Superior temporal gyrus (tissue), 1 donor: ENCODE data around the gene BUD23.
"Not testable (repeated sequence)": the region's sequence is repeated elsewhere in the genome, so short reads cannot be mapped to it uniquely, and the experiment has no call there.

Experiments
- DNase-seq: peaks from one replicate; pipeline ENCODE4 v3.0.0-alpha.2; 2016; ENCODE audit errors: extremely low spot score

The BUD23 gene, protein sequence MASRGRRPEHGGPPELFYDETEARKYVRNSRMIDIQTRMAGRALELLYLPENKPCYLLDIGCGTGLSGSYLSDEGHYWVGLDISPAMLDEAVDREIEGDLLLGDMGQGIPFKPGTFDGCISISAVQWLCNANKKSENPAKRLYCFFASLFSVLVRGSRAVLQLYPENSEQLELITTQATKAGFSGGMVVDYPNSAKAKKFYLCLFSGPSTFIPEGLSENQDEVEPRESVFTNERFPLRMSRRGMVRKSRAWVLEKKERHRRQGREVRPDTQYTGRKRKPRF

GRCh38 chr7:73683056-73683787, at the start of gene BUD23, which contains the start of gene DNAJC30:
Gene BUD23 (plus strand): TSS chr7:73683597. CDS start chr7:73683626, 29 bp downstream.
Gene DNAJC30 (minus strand): TSS chr7:73683453. CDS start chr7:73683423, 30 bp downstream.
- peak; percentile 92 for DNase-seq

DNA sequence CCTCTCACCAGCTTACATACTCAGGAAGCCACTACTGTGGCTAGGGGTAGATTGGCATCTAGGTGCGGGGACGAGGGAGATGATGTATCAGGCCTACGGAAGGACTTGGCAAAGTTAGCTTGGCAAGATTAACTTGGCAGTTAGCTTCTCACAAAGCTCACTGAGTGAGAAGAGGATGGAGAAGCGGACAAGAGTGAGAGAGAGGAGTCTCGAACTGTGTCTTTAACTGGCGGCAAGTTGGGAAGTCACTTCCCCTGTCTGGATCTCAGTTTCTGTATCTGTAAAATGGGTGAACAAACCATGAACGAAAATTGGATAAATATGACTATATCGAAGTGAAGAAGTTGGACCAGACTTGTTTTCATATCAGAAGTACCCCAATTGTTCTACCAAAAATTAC, 49.6 kb upstream of the BUD23 start:
- DNase-seq, result no peak

DNA sequence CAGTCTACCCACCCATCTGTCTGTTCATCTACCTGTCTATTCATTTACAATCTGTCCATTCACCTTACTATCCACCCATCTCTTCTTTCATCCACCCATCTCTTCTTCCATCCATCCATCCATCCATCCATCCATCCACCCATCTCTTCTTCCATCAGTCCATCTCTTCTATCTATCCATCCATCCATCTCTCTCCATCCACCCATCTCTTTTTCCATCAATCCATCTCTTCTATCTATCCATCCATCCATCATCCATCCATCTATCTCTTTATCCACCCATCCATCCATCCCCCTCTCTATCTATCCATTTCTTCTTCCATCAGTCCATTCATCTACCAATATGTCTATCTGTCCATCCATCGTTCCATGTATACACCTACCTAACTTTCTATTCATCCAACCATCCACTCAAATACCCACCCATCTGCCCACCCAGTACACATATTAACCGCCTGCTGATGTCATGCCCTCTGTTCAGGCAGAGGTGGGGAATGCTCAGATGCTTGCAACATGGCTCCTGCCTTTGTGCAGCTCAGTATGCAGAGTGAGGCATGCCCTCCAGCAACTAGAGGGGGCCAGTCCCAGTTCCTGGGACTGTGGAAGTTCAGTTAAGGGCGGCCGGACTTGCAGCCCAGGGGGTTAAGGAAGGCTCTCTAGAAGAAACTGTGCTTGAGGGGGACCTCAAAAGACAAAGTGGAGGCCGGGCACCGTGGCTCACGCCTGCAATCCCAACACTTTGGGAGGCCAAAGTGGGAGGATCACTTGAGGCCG, 47.8 kb upstream of the BUD23 start:
- no peak for DNase-seq

DNA sequence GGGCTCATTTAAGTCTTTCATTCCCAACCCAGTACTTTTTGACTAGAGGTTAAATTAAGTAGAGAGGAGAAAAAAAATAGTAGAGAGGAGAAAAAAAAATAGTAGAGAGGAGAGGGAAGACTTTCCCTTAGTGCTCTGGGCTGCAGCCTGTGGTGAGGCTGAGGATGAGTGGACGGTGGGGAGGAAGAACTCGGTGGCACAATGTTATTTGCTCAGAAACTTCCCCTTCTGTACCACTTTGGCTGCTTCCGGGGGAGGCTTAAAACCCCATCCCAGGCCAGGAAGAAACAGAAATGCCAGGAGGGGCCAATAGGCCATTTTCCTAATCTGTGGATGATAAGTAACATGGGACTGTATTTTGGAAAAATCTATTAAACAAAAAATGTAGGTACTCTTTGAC, 44.5 kb upstream of the BUD23 start:
- DNase-seq, result no peak

GRCh38 chr7:73642834-73643233, 40.6 kb upstream of the BUD23 start:
- no peak for DNase-seq

- DNase-seq, result no peak
Measured at GRCh38 chr7:73644688-73645286, 38.6 kb upstream of the BUD23 start.

DNA sequence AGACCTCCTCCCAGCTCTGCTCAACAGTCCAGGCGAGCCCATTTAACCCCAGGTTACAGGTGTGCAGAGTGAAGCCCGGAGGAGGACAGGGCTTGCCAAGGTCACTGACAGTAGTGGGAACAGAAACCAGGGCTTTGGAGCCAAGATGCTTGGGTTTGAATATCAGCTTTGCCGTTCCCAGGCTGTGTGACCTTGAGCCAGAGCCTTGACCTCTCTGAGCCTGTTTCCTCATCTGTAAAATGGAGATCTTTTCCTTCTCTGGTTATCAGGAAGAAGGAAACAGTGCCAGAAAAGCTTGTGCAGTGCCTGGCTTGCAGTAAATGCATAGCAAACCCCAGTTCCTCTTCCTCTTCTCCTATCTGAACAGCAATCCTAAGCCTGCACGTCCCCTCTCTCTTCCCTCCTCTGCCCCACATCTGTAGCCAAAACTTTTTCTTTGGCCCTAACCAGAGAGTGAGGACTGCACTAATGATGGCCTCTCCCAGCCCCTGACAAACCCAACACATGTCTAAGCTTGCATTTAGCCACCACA, 37.7 kb upstream of the BUD23 start:
- DNase-seq, result no peak

DNA sequence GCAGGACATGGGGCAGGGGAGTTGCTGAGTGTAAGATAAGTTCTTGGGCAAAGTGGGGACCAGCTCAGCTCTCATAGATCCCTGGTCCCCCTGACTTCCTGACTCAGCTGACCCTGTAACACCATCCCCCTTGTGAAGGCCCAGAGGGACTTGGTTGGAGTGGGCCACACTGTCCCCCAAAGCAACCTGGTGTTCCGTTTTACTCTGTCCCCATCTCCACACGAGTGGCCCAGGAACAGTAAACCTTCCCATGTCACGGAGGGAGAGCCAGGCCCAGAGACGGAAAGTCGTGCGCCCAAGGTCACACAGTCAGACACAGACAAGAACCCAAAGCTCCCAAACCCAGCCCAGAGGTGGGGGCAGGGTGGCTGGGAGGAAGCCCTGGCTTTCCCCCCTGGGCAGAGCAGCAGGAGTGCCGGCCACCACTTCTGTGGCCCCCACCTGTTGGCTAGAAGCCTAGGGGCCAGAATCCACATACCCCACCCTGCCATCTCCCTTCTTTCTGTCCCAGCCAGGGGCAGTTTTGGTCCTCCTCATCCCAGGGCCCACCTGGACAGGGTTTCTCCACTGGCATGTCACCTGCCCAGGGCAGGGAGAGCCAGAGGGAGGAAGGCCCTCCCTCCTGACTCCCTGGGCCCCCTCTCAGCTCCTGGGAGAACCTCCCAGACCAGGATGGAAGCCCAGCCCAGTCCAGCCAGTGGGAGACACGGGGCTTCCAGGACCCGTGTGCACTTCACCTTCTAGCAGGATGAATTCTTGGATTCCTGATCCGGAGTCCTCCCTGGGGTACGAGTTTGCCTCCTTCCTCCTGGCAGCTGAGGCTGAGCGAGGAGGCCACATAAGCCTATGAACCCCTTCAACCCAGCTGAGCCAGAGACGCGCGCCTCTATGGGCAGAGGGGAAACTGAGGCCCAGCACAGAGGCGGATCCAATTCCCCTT, 36.3 kb upstream of the BUD23 start:
- no peak for DNase-seq

DNA sequence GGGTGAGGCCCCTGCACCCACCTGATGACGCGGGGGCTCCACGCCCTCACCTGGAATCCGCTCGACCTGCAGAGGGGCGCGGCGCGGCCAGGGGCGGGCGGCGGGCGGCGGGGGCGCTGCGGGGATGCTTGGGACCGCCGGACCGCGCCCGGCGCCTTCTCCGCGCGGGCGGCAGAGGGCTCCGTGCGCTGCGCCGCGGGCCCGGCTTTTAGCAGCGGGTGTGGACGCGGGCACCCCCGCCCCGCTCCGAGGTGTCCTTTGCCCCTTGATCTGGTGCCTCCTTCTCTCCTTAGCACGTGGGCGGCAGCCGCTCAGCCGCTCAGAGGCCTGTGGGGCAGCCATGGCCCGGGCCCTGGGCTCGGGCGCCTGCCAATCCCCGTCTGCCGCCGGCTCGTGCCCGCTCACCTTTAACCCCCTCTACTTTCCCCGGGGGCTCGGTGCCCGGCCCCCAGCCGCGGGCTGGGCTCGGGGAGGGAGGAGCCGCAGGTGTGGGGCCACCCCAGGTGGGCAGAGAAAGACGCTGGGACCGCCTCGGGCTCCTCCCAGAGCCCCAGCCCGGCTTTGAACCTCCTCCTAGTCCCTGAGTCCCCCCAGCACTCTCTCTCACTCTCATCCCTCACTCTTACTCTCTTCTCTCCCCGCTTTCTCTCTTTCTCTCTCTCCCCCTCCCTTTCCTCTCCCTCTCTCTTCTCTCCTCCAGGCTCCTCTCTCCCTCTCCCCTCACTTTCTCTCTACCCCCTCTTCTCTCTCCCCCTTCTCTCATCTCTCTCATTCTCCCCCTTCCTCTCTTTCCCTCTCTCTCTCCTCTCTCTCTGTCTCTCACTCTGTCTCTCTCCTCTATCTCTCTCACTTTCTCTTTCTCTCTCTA, 35.4 kb upstream of the BUD23 start:
- no peak for DNase-seq

DNA sequence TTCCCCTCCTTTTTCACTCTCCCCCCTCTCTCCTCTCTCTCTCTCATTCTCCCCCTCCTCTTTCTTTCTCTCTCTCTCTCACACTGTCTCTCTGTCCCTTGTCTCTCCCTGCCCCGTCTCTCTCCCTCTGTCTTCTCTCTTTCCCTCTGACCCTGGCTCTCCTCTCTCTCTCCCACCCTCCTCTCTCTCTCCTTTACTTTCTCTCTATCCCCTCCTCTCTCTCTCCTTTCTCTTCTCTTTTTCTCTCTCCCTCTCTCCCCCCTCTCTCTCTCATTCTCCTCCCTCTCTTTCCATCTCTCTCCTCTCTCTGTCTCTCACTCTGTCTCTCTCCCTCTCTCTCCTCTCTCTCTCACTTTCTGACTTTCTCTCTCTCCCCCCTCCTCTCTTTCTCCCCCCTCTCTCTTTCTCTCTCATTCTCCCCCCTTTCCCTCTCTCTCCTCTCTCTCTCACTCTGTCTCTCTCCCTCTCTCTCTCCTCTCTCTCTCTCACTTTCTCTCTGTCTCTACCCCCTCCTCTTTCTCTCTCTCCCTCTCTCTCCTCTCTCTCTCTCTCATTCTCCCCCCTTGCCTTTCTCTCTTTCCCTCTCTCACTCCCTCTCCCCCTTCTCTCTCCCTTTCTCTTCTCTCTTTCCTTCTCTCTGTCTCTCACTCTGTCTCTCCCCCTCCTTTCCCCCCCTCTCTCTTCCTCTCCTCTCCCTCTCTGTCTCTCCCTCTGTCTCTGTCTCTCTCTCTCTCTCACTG, 34.6 kb upstream of the BUD23 start:
- DNase-seq, result no peak

DNA sequence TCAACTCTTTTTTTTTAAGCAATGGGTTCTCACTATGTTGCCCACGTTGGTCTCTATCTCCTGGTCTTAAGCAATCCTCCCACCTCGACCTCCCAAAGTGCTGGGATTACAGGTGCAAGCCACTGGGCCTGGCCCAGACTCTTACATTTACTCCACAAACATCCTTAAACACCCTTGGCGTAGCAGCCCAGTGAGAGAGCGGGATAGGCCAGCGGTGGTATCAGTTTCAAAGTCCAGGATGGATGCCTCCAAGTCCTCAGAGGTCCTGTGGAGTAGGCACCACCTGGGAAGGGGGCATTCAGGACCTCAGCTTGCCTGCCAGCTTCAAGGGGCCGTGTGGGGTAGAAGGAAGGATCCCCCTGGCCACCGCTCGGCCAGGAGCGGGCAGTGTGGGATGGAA, 33.8 kb upstream of the BUD23 start:
- DNase-seq, result no peak

DNA sequence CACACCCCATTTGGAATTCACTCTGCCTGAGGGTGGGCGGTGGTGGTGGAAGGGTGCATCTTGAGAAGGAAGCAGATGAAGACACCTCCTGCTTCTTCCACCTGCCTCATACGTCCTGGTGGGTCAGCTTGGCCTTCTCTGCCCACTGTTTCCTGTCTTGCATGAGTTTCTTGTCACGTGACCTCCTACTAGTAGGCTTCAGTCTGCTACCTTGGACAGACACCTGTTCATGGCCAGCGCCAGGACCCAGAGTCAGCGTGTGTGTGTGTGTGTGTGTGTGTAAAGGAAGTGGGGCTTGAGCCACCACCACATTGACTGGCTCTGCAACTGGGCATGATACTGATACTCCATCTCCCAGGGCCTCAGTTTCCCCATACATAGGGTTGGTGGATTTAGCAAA, 32.9 kb upstream of the BUD23 start:
- no peak for DNase-seq

- no peak for DNase-seq
Measured at GRCh38 chr7:73652541-73652949, 30.9 kb upstream of the BUD23 start.

- DNase-seq, result not testable (repeated sequence)
Measured at GRCh38 chr7:73655309-73655708, 28.1 kb upstream of the BUD23 start.

GRCh38 chr7:73659983-73660382, 23.4 kb upstream of the BUD23 start:
- no peak for DNase-seq

DNA sequence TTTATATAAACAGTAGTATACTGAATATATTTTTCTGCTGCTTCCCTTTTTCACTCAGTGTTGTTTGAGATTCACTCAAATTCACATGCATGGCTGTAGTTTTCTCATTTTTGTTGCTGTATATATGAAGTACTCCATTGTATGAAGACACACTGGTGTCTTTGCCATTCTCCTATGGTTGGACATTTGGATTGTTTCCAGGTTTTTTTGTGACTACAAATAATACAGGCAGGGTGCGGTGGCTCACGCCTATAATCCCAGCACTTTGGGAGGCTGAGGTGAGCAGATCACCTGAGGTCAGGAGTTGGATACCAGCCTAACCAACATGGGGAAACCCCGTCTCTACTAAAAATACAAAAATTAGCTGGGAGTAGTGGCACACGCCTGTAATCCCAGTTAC, 22.8 kb upstream of the BUD23 start:
- not testable (repeated sequence) for DNase-seq

GRCh38 chr7:73663033-73663432, 20.4 kb upstream of the BUD23 start:
- DNase-seq, result no peak

DNA sequence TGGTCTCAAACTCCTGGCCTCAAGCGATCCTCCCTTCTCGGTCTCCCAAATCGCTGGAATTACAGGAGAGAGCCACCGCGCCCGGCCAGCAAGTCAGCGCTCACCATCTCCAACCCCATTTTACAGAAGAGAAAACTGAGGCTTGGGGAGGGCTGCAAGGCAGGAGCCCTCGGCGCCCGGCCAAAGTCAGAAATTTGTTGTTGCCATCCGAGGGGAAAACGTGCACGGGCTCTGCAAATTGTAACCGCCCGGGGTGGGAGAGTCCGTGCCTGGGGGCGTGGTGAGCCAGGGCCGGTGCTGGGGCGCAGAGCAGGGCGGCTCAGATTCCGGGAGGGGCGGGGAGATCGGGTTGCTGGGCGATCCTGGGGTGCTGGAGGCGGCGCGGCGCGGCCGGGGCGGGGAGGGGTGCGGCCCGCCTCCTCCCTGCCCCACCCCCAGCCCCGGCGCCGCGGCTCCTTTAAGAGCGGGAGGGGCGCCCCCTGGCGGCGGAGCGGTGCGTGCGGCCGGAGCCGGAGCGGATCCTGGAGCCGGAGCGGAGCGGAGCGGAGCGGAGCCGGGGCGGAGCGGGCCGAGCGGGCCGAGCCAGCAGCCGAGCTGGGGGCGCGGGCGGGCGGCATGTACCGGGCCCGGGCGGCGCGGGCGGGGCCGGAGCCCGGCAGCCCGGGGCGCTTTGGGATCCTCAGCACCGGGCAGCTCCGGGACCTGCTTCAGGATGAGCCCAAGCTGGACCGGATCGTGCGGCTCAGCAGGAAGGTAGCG, 15.9 kb upstream of the BUD23 start, which contains the start of gene VPS37D:
Gene VPS37D, plus strand, starts transcription at position 488 of the 759 bp plus-strand sequence. Its CDS starts 128 bp downstream, at position 616.
- peak; percentile 84 for DNase-seq
